ENCODE data around the gene DDX31.

Gene DDX31

GRCh38 chr9:132670457-132671391 is 941 bp upstream of the DDX31 start, which contains the start of gene GTF3C4:
Gene GTF3C4 (plus strand): TSS chr9:132670464. CDS start chr9:132670599, 135 bp downstream.
- H3K4me3 Mint-ChIP-seq, result peak within 1 kb of the TSS; percentile 94
- H3K27ac Mint-ChIP-seq, result peak within 1 kb of the TSS; percentile 98
- TF ChIP-seq, protein P1, sequence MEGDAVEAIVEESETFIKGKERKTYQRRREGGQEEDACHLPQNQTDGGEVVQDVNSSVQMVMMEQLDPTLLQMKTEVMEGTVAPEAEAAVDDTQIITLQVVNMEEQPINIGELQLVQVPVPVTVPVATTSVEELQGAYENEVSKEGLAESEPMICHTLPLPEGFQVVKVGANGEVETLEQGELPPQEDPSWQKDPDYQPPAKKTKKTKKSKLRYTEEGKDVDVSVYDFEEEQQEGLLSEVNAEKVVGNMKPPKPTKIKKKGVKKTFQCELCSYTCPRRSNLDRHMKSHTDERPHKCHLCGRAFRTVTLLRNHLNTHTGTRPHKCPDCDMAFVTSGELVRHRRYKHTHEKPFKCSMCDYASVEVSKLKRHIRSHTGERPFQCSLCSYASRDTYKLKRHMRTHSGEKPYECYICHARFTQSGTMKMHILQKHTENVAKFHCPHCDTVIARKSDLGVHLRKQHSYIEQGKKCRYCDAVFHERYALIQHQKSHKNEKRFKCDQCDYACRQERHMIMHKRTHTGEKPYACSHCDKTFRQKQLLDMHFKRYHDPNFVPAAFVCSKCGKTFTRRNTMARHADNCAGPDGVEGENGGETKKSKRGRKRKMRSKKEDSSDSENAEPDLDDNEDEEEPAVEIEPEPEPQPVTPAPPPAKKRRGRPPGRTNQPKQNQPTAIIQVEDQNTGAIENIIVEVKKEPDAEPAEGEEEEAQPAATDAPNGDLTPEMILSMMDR (IDR thresholded peaks at IDR 0.05), result no peak
- H3K9me3 Mint-ChIP-seq, result peaks cover 13% of the 10 kb centered on the region
- H3K27me3 Mint-ChIP-seq (ENCODE audit: low read depth, poor library complexity), result no peaks in the 10 kb centered on the region
- peak; percentile 50 for DNase-seq
- peaks cover 51% of the 10 kb centered on the region for H3K36me3 Mint-ChIP-seq (ENCODE audit: low read depth)
- peaks cover 39% of the 10 kb centered on the region for H3K4me1 Mint-ChIP-seq

- no peak for DNase-seq
- peaks cover 39% of the 10 kb centered on the region for H3K36me3 Mint-ChIP-seq (ENCODE audit: low read depth)
These were observed 475 bp downstream of the DDX31 start for GRCh38 chr9:132669319-132669697.

DNA sequence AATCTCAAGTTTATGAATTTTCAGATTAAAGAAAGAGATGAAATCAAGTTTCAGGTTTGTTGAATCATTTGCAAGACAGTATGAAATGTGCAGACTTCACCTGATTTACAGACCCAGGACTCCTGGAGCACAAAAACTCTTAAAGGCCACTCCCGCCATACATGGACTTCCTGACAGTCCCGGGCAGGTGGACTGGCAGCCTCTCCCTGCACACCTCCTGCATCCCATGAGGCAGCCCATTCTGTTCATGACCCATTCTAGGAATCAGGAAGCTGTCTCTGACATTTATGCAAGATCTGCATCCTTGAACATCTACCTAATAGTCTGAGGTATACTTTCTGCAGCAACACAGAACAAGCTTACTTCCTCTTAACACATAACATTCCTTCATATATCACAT is 5.9 kb downstream of the DDX31 start:
- no peak overlapping the region for H3K4me3 Mint-ChIP-seq
- H3K9me3 Mint-ChIP-seq, result no peaks in the 10 kb centered on the region
- TF ChIP-seq, protein P1 (IDR thresholded peaks at IDR 0.05), result no peak
- H3K27me3 Mint-ChIP-seq (ENCODE audit: low read depth, poor library complexity), result no peaks in the 10 kb centered on the region
- H3K4me1 Mint-ChIP-seq, result peaks cover 18% of the 10 kb centered on the region
- no peak overlapping the region for H3K27ac Mint-ChIP-seq
- DNase-seq, result no peak
- H3K36me3 Mint-ChIP-seq (ENCODE audit: low read depth), result peaks cover 42% of the 10 kb centered on the region

More at GRCh38 chr9:132669319-132669697, 475 bp downstream of the DDX31 start:
- Mint-ChIP-seq H3K9me3 (peaks cover 13% of the 10 kb centered on the region), H3K4me1 (peaks cover 39% of the 10 kb centered on the region), H3K27ac (peak overlapping the region; percentile 96), H3K4me3 (peak overlapping the region; percentile 94), H3K27me3 (ENCODE audit: low read depth, poor library complexity) (no peaks in the 10 kb centered on the region)
- TF ChIP-seq, protein P1 (IDR thresholded peaks at IDR 0.05), result no peak

DNA sequence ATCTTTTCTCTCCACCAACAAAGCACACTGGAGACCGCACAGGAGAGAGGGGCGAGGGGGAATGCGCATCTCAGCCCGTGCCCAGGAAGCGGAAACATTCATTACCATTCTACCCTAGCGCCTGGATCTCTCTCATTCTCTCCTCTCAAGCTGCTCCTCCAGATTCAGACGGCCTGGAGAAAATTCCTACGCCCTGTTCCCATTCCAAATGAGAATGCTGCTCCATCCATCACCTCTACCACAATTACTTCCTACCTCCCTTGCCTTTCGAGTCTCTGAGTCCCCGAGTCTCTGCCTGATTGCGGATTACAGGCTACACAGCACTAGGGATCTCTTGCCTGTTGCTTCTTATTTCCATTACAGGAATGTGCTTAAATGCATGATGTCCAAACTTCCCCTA is 6.7 kb downstream of the DDX31 start:
- TF ChIP-seq, protein P1 (IDR thresholded peaks at IDR 0.05), result no peak
- Mint-ChIP-seq H3K27me3 (ENCODE audit: low read depth, poor library complexity) (no peaks in the 10 kb centered on the region), H3K4me3 (no peak overlapping the region), H3K9me3 (no peaks in the 10 kb centered on the region), H3K36me3 (ENCODE audit: low read depth) (peaks cover 40% of the 10 kb centered on the region), H3K27ac (no peak overlapping the region), H3K4me1 (peaks cover 12% of the 10 kb centered on the region)
- peak; percentile 18 for DNase-seq

- DNase-seq, result no peak
- Mint-ChIP-seq H3K27me3 (ENCODE audit: low read depth, poor library complexity) (no peaks in the 10 kb centered on the region), H3K27ac (peak overlapping the region; percentile 55), H3K36me3 (ENCODE audit: low read depth) (peaks cover 33% of the 10 kb centered on the region), H3K4me1 (peaks cover 4% of the 10 kb centered on the region), H3K9me3 (no peaks in the 10 kb centered on the region), H3K4me3 (peak overlapping the region; percentile 33)
- TF ChIP-seq, protein P1 (IDR thresholded peaks at IDR 0.05), result no peak
These were observed 7.4 kb downstream of the DDX31 start for GRCh38 chr9:132662152-132662945.
